GM12892 (cell line): Measurements from ENCODE around the gene SMG6.

ENCODE experiments used
- POLR2A ChIP-seq: IDR thresholded peaks from 2 replicates; pipeline ENCODE4 v1.6.1; 2011; ENCODE audit warnings: low read depth, low read length, control low read depth
- TAF1 ChIP-seq: IDR thresholded peaks from 2 replicates; pipeline ENCODE4 v1.6.1; 2011; ENCODE audit warnings: low read depth, mild to moderate bottlenecking, control low read depth, low read length, borderline replicate concordance

GRCh38 chr17:2253768-2254406, 49.7 kb downstream of the SMG6 start:
- no peak for TF ChIP-seq POLR2A
- no peak for TF ChIP-seq TAF1
